Inferior parietal cortex (tissue), 1 donor: ENCODE results near the gene THSD8.
"Not testable (repeated sequence)": the region's sequence is repeated elsewhere in the genome, so short reads cannot be mapped to it uniquely, and the experiment has no call there.

Source experiments
- DNase-seq: peaks from one replicate; pipeline ENCODE4 v3.0.0-alpha.2; 2016; ENCODE audit errors: extremely low spot score

The THSD8 gene

GRCh38 chr19:12825254-12826131 is 23.6 kb downstream of the THSD8 start:
- DNase-seq = no peak

GRCh38 chr19:12828494-12828893 is 26.6 kb downstream of the THSD8 start:
- no peak for DNase-seq

GRCh38 chr19:12833418-12833737 is 31.5 kb downstream of the THSD8 start:
- no peak for DNase-seq

- no peak for DNase-seq
Measured at GRCh38 chr19:12833738-12834565, 32.1 kb downstream of the THSD8 start.

- DNase-seq = no peak
Measured at GRCh38 chr19:12834566-12834943, 32.7 kb downstream of the THSD8 start, which contains the start of gene RTBDN. Gene RTBDN, minus strand, starts transcription at chr19:12834579. Its CDS starts 4,600 bp downstream, at chr19:12829979.

- DNase-seq = no peak
Measured at GRCh38 chr19:12834976-12835757, 33.3 kb downstream of the THSD8 start.

- DNase-seq = no peak
Measured at GRCh38 chr19:12836529-12836863, 34.6 kb downstream of the THSD8 start.

- no peak for DNase-seq
Measured at GRCh38 chr19:12837225-12837624, 35.4 kb downstream of the THSD8 start.

GRCh38 chr19:12838182-12838885 is 36.5 kb downstream of the THSD8 start, which contains the start of gene MAST1:
Gene MAST1, plus strand, starts transcription at chr19:12838515. Its CDS starts 58 bp downstream, at chr19:12838573.
- no peak for DNase-seq

- DNase-seq = no peak
Measured at GRCh38 chr19:12838886-12839756, 37.3 kb downstream of the THSD8 start.

GRCh38 chr19:12840091-12841079 is 38.5 kb downstream of the THSD8 start:
- no peak for DNase-seq

GRCh38 chr19:12841094-12841493 is 39.2 kb downstream of the THSD8 start:
- DNase-seq = no peak

GRCh38 chr19:12842511-12842910 is 40.6 kb downstream of the THSD8 start:
- no peak for DNase-seq

GRCh38 chr19:12843328-12843727 is 41.5 kb downstream of the THSD8 start:
- DNase-seq = no peak

GRCh38 chr19:12843999-12844732 is 42.3 kb downstream of the THSD8 start:
- no peak for DNase-seq

- not testable (repeated sequence) for DNase-seq
Measured at GRCh38 chr19:12846613-12847012, 44.7 kb downstream of the THSD8 start.

- peak; percentile 83 for DNase-seq
Measured at GRCh38 chr19:12847159-12848139, 45.6 kb downstream of the THSD8 start.
